Hepatocyte (in vitro differentiated cells): ENCODE results near the gene CRY2.

ENCODE experiments used
- EZH2 ChIP-seq: fragments of 200-600 bp; sonication (generic); IDR thresholded peaks from 2 replicates; pipeline ENCODE4 v1.6.1; 2016; ENCODE audit warnings: antibody characterized with exemption, mild to moderate bottlenecking, borderline replicate concordance
- EZH2phosphoT487 ChIP-seq: fragments of 200-600 bp; sonication (generic); IDR thresholded peaks from one replicate; pipeline ENCODE4 v1.6.1; 2018; ENCODE audit warnings: antibody characterized with exemption, mild to moderate bottlenecking, low read depth, moderate library complexity; ENCODE audit not compliant: unreplicated experiment, severe bottlenecking
- TF ChIP-seq, protein P1 (sequence below): fragments of 200-600 bp; sonication (generic); IDR thresholded peaks from 2 replicates; pipeline ENCODE4 v1.5.1; 2016; ENCODE audit warnings: antibody characterized with exemption, mild to moderate bottlenecking; ENCODE audit not compliant: poor library complexity

GRCh38 chr11:45811109-45811435 lies 36.2 kb upstream of the CRY2 start:
- TF ChIP-seq EZH2, result no peak
- TF ChIP-seq, protein P1, sequence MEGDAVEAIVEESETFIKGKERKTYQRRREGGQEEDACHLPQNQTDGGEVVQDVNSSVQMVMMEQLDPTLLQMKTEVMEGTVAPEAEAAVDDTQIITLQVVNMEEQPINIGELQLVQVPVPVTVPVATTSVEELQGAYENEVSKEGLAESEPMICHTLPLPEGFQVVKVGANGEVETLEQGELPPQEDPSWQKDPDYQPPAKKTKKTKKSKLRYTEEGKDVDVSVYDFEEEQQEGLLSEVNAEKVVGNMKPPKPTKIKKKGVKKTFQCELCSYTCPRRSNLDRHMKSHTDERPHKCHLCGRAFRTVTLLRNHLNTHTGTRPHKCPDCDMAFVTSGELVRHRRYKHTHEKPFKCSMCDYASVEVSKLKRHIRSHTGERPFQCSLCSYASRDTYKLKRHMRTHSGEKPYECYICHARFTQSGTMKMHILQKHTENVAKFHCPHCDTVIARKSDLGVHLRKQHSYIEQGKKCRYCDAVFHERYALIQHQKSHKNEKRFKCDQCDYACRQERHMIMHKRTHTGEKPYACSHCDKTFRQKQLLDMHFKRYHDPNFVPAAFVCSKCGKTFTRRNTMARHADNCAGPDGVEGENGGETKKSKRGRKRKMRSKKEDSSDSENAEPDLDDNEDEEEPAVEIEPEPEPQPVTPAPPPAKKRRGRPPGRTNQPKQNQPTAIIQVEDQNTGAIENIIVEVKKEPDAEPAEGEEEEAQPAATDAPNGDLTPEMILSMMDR, result no peak
- TF ChIP-seq EZH2phosphoT487, result no peak
